HL-60/S4 treated with retinoic acid at 250 ng/mL for 4 days and 3 days (cell line): ENCODE data around the gene SPR.

Experiments used
- in situ Hi-C: fragments of 300-500 bp; cut with MboI; formaldehyde crosslinking; loops from 2 replicates; pipeline ENCODE4 v1.7.0; 2022; ENCODE audit warnings: low sequenced_read_pairs

Gene SPR

GRCh38 chr2:72887032-72887739 lies at the start of gene SPR:
Gene SPR, plus strand, starts transcription at chr2:72887408. Its CDS starts 25 bp downstream, at chr2:72887433.
- in situ Hi-C loops, result no loop called here

- in situ Hi-C loops, result no loop called here
These were observed 47.1 kb upstream of the SPR start for GRCh38 chr2:72840066-72840465.

- in situ Hi-C loops, result no loop called here
These were observed 45.6 kb upstream of the SPR start for GRCh38 chr2:72841462-72842125.

GRCh38 chr2:72843301-72843700 lies 43.9 kb upstream of the SPR start:
- in situ Hi-C loops, result no loop called here

GRCh38 chr2:72846171-72847095 lies 40.8 kb upstream of the SPR start:
- in situ Hi-C loops, result no loop called here

- in situ Hi-C loops, result no loop called here
These were observed 39.5 kb upstream of the SPR start for GRCh38 chr2:72847534-72848315.

- in situ Hi-C loops, result no loop called here
These were observed 38.6 kb upstream of the SPR start for GRCh38 chr2:72848436-72849137.

- in situ Hi-C loops, result no loop called here
These were observed 38.1 kb upstream of the SPR start for GRCh38 chr2:72849138-72849462.

- in situ Hi-C loops, result no loop called here
These were observed 35.9 kb upstream of the SPR start for GRCh38 chr2:72851333-72851732.

GRCh38 chr2:72859831-72860262 lies 27.4 kb upstream of the SPR start:
- in situ Hi-C loops, result no loop called here

- in situ Hi-C loops, result no loop called here
These were observed 24.8 kb upstream of the SPR start for GRCh38 chr2:72862239-72862988.

- in situ Hi-C loops, result no loop called here
These were observed 24.2 kb upstream of the SPR start for GRCh38 chr2:72863046-72863445.

- in situ Hi-C loops, result no loop called here
These were observed 22.7 kb upstream of the SPR start for GRCh38 chr2:72864500-72864899.

GRCh38 chr2:72871060-72871459 lies 16.1 kb upstream of the SPR start:
- in situ Hi-C loops, result no loop called here

GRCh38 chr2:72871880-72872279 lies 15.3 kb upstream of the SPR start:
- in situ Hi-C loops, result no loop called here

- in situ Hi-C loops, result no loop called here
These were observed 3.7 kb upstream of the SPR start for GRCh38 chr2:72883356-72883962.

GRCh38 chr2:72886505-72887031 lies 640 bp upstream of the SPR start:
- in situ Hi-C loops, result no loop called here

- in situ Hi-C loops, result no loop called here
These were observed 681 bp downstream of the SPR start for GRCh38 chr2:72887740-72888437.
